Measurements from ENCODE around the gene UTP25. TPM values are rescaled to one million over a fixed set of nuclear protein-coding genes. Genes with fewer than 3 reads are reported as not detected.

UTP25 gene
- total RNA-seq = 22.1 and 24.5 TPM in 2 replicates

- no peaks in the 10 kb centered on the region for H4K20me1 ChIP-seq (ENCODE audit: insufficient read depth, low read length)
- peak; percentile 73 for TF ChIP-seq CTCF (IDR thresholded peaks at IDR 0.05; ENCODE audit: extremely low read depth, low read depth, low read length)
- peaks cover 15% of the 10 kb centered on the region for H3K36me3 ChIP-seq (ENCODE audit: insufficient read depth, low read length)
- no peak for DNase-seq (ENCODE audit: insufficient read length, low spot score, missing footprints)
- H2AFZ ChIP-seq (ENCODE audit: low read length) = peak within 1 kb of the TSS; percentile 93
- H3K27me3 ChIP-seq (ENCODE audit: insufficient read depth, low read length) = no peaks in the 10 kb centered on the region
- no peaks in the 10 kb centered on the region for H3K9me3 ChIP-seq (ENCODE audit: low read depth, low read length)
- peak within 1 kb of the TSS; percentile 76 for H3K27ac ChIP-seq (ENCODE audit: low read depth, low read length)
- peak within 1 kb of the TSS; percentile 78 for H3K4me2 ChIP-seq (ENCODE audit: insufficient read depth, low read length)
- peaks cover 18% of the 10 kb centered on the region for H3K79me2 ChIP-seq (ENCODE audit: insufficient read depth, low read length)
- H3K4me1 ChIP-seq (ENCODE audit: insufficient read depth, low read length) = peaks cover 52% of the 10 kb centered on the region
- peak within 1 kb of the TSS; percentile 87 for H3K4me3 ChIP-seq (ENCODE audit: insufficient read depth, low read length)
Observed at GRCh38 chr1:209827384-209828262, at the start of gene UTP25. Gene UTP25 (plus strand): TSS chr1:209827972. CDS start chr1:209828064, 92 bp downstream.

GRCh38 chr1:209778102-209778501 lies 49.7 kb upstream of the UTP25 start:
- Histone ChIP-seq H3K4me2 (ENCODE audit: insufficient read depth, low read length) (no peak overlapping the region), H3K4me3 (ENCODE audit: insufficient read depth, low read length) (no peak overlapping the region), H3K79me2 (ENCODE audit: insufficient read depth, low read length) (peaks cover 2% of the 10 kb centered on the region), H3K9me3 (ENCODE audit: low read depth, low read length) (no peaks in the 10 kb centered on the region), H3K27me3 (ENCODE audit: insufficient read depth, low read length) (no peaks in the 10 kb centered on the region), H4K20me1 (ENCODE audit: insufficient read depth, low read length) (no peaks in the 10 kb centered on the region), H3K4me1 (ENCODE audit: insufficient read depth, low read length) (peaks cover 1% of the 10 kb centered on the region), H3K27ac (ENCODE audit: low read depth, low read length) (no peak overlapping the region), H3K36me3 (ENCODE audit: insufficient read depth, low read length) (no peaks in the 10 kb centered on the region), H2AFZ (ENCODE audit: low read length) (no peak overlapping the region)
- no peak for DNase-seq (ENCODE audit: insufficient read length, low spot score, missing footprints)
- TF ChIP-seq CTCF (IDR thresholded peaks at IDR 0.05; ENCODE audit: extremely low read depth, low read depth, low read length) = no peak

GRCh38 chr1:209780268-209780667 lies 47.5 kb upstream of the UTP25 start:
- Histone ChIP-seq H3K4me1 (ENCODE audit: insufficient read depth, low read length) (peaks cover 16% of the 10 kb centered on the region), H3K4me3 (ENCODE audit: insufficient read depth, low read length) (no peak overlapping the region), H3K79me2 (ENCODE audit: insufficient read depth, low read length) (peaks cover 14% of the 10 kb centered on the region), H3K9me3 (ENCODE audit: low read depth, low read length) (no peaks in the 10 kb centered on the region), H3K27me3 (ENCODE audit: insufficient read depth, low read length) (no peaks in the 10 kb centered on the region), H4K20me1 (ENCODE audit: insufficient read depth, low read length) (no peaks in the 10 kb centered on the region), H3K27ac (ENCODE audit: low read depth, low read length) (no peak overlapping the region), H3K36me3 (ENCODE audit: insufficient read depth, low read length) (no peaks in the 10 kb centered on the region), H3K4me2 (ENCODE audit: insufficient read depth, low read length) (no peak overlapping the region), H2AFZ (ENCODE audit: low read length) (no peak overlapping the region)
- DNase-seq (ENCODE audit: insufficient read length, low spot score, missing footprints) = no peak
- TF ChIP-seq CTCF (IDR thresholded peaks at IDR 0.05; ENCODE audit: extremely low read depth, low read depth, low read length) = no peak

- Histone ChIP-seq H4K20me1 (ENCODE audit: insufficient read depth, low read length) (no peaks in the 10 kb centered on the region), H3K4me1 (ENCODE audit: insufficient read depth, low read length) (peaks cover 18% of the 10 kb centered on the region), H3K27ac (ENCODE audit: low read depth, low read length) (peak overlapping the region; percentile 89), H3K79me2 (ENCODE audit: insufficient read depth, low read length) (peaks cover 14% of the 10 kb centered on the region), H3K4me2 (ENCODE audit: insufficient read depth, low read length) (peak overlapping the region; percentile 97), H2AFZ (ENCODE audit: low read length) (no peak overlapping the region), H3K36me3 (ENCODE audit: insufficient read depth, low read length) (no peaks in the 10 kb centered on the region), H3K9me3 (ENCODE audit: low read depth, low read length) (no peaks in the 10 kb centered on the region), H3K27me3 (ENCODE audit: insufficient read depth, low read length) (peaks cover 13% of the 10 kb centered on the region), H3K4me3 (ENCODE audit: insufficient read depth, low read length) (peak overlapping the region; percentile 86)
- TF ChIP-seq CTCF (IDR thresholded peaks at IDR 0.05; ENCODE audit: extremely low read depth, low read depth, low read length) = no peak
- DNase-seq (ENCODE audit: insufficient read length, low spot score, missing footprints) = no peak
Observed at GRCh38 chr1:209783386-209783785, 44.4 kb upstream of the UTP25 start.
